GM10248 (cell line): ENCODE measurements around the gene ACAP3.
"Not testable (repeated sequence)": the region's sequence is repeated elsewhere in the genome, so short reads cannot be mapped to it uniquely, and the experiment has no call there.

ENCODE experiments used
- CTCF ChIA-PET: fragments of 300-600 bp; sonication (Branson Sonifier 250); formaldehyde crosslinking; extraction: SDS; loops from one replicate; lab custom pipeline; 2021; ENCODE audit warnings: antibody characterized with exemption; lab: Yijun Ruan, JAX
- POLR2A ChIA-PET: fragments of 350-650 bp; sonication (Branson Sonifier 250); formaldehyde crosslinking; extraction: SDS; loops from one replicate; lab custom pipeline; 2020; ENCODE audit warnings: antibody characterized with exemption; lab: Yijun Ruan, JAX
- DNase-seq: peaks from one replicate; pipeline ENCODE4 v3.0.0; 2012; ENCODE audit errors: extremely low spot score
- TF ChIP-seq, protein P1 (sequence below): IDR thresholded peaks from 2 replicates; pipeline ENCODE4 v1.5.1; 2012; ENCODE audit warnings: mild to moderate bottlenecking, low read depth; ENCODE audit errors: extremely low read depth, missing control alignments, control extremely low read depth

ACAP3 gene

DNA sequence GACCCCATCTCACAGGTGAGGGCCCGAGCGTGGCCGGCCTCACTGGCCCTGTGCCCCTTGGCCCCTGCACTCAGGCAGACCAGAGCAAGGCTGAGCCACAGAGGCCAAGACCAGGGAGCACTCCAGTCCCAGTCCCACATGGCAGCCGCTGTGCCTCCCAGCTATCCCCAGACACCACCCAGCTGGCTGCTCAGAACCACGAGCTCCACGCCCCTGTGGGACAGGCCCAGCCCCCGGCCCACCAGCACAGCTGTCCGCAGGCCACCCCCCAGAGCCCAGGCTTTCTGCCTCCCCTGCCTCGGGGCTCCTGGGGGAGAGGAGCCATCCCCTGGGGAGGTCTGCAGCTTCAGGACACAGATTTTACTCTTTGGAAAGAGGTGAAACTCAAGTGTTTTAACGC lies 52.1 kb downstream of the ACAP3 start:
- TF ChIP-seq, protein P1, sequence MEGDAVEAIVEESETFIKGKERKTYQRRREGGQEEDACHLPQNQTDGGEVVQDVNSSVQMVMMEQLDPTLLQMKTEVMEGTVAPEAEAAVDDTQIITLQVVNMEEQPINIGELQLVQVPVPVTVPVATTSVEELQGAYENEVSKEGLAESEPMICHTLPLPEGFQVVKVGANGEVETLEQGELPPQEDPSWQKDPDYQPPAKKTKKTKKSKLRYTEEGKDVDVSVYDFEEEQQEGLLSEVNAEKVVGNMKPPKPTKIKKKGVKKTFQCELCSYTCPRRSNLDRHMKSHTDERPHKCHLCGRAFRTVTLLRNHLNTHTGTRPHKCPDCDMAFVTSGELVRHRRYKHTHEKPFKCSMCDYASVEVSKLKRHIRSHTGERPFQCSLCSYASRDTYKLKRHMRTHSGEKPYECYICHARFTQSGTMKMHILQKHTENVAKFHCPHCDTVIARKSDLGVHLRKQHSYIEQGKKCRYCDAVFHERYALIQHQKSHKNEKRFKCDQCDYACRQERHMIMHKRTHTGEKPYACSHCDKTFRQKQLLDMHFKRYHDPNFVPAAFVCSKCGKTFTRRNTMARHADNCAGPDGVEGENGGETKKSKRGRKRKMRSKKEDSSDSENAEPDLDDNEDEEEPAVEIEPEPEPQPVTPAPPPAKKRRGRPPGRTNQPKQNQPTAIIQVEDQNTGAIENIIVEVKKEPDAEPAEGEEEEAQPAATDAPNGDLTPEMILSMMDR, result no peak
- CTCF ChIA-PET, result no interaction called here
- POLR2A ChIA-PET, result no interaction called here
- DNase-seq, result no peak

DNA sequence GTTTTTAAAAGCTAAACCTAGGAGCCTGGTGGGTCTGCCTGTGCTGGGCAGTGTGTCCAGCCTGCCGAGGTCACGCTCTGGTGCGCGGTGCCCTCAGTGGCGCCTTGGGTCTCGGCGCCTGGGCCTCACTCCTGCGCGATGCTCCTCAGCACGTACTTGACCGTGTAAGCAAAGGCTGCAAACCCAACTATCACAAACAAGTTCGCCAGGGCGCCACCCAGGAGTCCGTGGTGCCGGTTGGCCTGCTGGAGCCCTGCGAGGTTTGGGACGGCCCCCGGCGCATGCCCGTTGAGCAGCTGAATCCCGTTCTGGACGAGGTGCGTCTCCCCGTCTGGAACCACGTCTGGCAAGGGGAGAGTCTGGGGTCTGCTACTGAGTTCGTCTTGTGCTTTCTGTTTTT lies 52.7 kb downstream of the ACAP3 start:
- TF ChIP-seq, protein P1, result no peak
- ChIA-PET CTCF (interaction anchor here (1.0 kb wide), 1 partner anchor 132 kb away, joined by 4 read pairs; no protein-coding TSS in a partner anchor), POLR2A (interaction anchor here (0.5 kb wide), 1 partner anchor 11 kb away, joined by 3 read pairs; no protein-coding TSS in a partner anchor)
- DNase-seq, result no peak

DNA sequence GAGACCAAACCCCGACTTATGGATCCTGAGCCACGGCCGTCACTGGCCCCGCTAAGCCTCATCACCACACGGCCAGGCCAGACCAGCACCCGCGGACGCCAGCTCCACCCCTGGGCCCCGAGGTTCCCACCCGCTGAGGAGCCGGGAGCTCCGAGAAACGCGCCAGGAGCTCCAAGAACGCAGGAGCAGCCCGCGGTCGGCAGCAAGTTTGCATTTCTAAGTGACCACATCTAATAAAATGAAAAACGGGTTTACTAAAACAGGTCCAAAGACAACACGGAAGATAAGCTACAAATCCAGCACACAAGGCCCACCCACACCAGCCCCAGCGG lies 53.1 kb downstream of the ACAP3 start:
- TF ChIP-seq, protein P1, result no peak
- DNase-seq, result no peak
- ChIA-PET POLR2A (no interaction called here), CTCF (interaction anchor here (1.0 kb wide), 1 partner anchor 132 kb away, joined by 4 read pairs; no protein-coding TSS in a partner anchor)

DNA sequence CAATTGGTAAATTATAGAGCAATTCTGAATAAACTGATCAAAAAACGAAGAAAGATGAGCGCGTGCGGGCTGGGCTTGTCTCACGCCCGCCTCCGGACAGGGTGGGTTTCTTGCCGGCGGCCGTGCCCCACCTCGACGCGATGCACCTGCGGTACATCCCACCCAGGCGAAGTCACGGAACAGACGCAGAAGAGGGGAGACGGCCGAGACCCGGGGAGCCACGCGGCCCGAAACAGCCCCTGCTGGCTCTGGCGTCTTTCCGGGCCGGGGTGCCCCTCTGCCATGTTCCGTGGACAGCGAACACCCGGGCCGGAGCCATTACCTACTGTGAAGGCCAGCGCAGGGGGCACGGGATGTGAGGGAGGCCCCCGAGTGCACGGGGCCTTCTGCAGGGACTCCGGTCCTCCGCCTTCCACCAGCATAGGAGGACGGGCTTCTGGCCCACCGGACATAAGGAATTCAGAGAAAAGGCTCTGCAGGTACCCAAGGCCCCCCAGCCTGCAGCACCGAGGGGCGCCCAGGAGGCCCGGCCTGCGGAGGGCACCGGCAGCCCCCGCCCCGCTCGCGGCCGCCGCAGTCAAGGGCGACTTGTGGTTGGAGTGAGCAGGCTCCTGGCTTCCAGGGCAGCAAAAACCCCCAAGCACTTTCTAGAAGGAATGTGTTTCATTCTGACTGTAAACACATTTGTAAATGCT lies 53.6 kb downstream of the ACAP3 start:
- ChIA-PET CTCF (interaction anchor here (1.0 kb wide), 1 partner anchor 131 kb away, joined by 4 read pairs; no protein-coding TSS in a partner anchor), POLR2A (no interaction called here)
- TF ChIP-seq, protein P1, result no peak
- no peak for DNase-seq

DNA sequence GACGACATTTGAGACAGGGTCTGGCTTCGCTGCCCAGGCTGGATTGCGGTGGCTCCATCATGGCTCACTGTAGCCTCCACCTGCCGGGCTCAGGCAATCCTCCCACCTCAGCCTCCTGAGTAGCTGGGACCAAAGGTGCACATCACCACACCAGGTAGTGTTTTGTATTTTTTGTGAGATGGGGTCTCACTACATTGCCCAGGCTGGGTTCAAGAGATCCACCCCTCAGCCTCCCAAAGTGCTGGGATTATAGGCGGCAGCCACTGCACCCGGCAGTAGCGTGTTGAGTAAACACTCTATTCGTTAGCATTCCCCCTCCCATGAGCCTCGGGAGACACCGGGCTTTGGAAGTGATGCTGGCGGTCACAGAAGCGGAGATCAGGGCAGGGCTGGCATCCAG lies 54.4 kb downstream of the ACAP3 start:
- TF ChIP-seq, protein P1, result no peak
- ChIA-PET POLR2A (no interaction called here), CTCF (no interaction called here)
- no peak for DNase-seq

DNA sequence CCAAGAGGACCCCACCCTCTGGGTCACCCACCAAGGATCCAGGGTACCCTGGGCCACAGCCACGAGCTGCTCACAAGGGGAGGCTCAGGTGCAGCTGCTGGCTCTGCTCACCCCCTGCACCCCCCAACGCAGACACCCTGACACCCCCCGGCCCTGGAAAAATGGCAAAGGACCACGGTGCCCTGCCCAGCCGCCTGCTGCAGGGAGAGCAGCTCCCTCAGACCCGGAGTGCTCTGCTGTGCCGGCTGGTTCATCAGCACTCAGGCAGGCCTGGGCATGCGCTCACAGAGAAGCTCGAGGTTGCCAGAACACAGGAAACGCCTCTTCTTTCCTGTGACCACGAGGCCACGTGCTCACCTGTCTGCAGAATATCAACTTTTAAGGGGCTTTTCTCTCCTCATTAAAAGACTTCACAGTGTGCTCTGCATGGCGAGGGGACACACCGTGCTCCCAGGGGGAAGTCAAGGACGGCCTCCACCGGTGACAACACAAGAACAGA lies 56.9 kb downstream of the ACAP3 start:
- POLR2A ChIA-PET, result interaction anchor here (0.5 to 0.6 kb wide), 2 partner anchors 43 to 73 kb away, joined by 3 read pairs; no protein-coding TSS in a partner anchor
- peak; percentile 83 for DNase-seq
- CTCF ChIA-PET, result interaction anchor here (0.9 to 3.7 kb wide), 27 partner anchors 9 to 270 kb away, joined by 3 to 54 read pairs (median 4); partner anchors contain the start of gene PERM1
- TF ChIP-seq, protein P1, result no peak

DNA sequence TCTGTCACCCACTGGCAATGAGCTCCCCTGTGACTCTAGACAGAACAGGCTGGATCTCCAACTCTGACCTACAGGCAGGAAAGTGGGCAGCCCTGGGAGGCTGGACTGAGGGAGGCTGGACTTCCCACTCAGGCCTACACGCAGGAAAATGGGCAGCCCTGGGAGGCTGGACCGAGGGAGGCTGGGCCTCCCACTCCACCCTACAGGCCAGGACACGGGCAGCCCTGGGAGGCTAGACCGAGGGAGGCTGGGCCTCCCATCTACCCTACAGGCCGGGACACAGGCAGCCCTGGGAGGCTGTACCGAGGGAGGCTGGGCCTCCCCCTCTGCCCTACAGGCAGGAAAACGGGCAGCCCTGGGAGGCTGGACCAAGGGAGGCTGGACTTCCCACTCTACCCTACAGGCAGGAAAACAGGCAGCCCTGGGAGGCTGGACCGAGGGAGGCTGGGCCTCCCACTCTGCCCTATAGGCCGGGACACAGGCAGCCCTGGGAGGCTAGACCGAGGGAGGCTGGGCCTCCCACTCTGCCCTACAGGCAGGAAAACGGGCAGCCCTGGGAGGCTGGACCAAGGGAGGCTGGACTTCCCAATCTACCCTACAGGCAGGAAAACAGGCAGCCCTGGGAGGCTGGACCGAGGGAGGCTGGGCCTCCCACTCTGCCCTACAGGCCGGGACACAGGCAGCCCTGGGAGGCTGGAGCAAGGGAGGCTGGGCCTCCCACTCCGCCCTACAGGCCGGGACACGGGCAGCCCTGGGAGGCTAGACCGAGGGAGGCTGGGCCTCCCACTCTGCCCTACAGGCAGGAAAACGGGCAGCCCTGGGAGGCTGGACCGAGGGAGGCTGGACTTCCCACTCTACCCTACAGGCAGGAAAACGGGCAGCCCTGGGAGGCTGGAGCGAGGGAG lies 59.5 kb downstream of the ACAP3 start:
- POLR2A ChIA-PET, CTCF ChIA-PET: not testable (repeated sequence)

More for the DNA sequence above, 59.5 kb downstream of the ACAP3 start:
- DNase-seq, result not testable (repeated sequence)
